PFSK-1 (cell line): ENCODE data around the gene ABHD3.

Experiments used
- FOXP2 ChIP-seq: optimal IDR thresholded peaks from 2 replicates; pipeline ENCODE3; 2011; ENCODE audit warnings: borderline replicate concordance, control low read depth, inconsistent platforms; ENCODE audit not compliant: insufficient read depth; ENCODE audit errors: extremely low read length, extremely low read depth
- POLR2AphosphoS5 ChIP-seq: IDR thresholded peaks from 2 replicates; pipeline ENCODE4 v1.6.1; 2012; ENCODE audit warnings: low read depth, mild to moderate bottlenecking, control low read depth, low read length, moderate library complexity
- SIN3A ChIP-seq: IDR thresholded peaks from 2 replicates; pipeline ENCODE4 v1.6.1; 2012; ENCODE audit warnings: mild to moderate bottlenecking, low read length, moderate library complexity, borderline replicate concordance; ENCODE audit not compliant: insufficient read depth
- TAF1 ChIP-seq: IDR thresholded peaks from 2 replicates; pipeline ENCODE4 v1.6.1; 2012; ENCODE audit warnings: low read length, control low read depth, borderline replicate concordance; ENCODE audit not compliant: insufficient read depth
- TF ChIP-seq, protein P1 (sequence below), 2 experiments: IDR thresholded peaks; 2 replicates each; pipeline versions ENCODE4 v1.6.1 to v1.8.0; 2011 to 2012; ENCODE audit warnings: low read depth in 2 of 2, low read length in 2 of 2, control low read depth in 1 of 2, inconsistent platforms in 1 of 2, mild to moderate bottlenecking in 1 of 2, moderate library complexity in 1 of 2; ENCODE audit not compliant: insufficient read depth in 1 of 2

DNA sequence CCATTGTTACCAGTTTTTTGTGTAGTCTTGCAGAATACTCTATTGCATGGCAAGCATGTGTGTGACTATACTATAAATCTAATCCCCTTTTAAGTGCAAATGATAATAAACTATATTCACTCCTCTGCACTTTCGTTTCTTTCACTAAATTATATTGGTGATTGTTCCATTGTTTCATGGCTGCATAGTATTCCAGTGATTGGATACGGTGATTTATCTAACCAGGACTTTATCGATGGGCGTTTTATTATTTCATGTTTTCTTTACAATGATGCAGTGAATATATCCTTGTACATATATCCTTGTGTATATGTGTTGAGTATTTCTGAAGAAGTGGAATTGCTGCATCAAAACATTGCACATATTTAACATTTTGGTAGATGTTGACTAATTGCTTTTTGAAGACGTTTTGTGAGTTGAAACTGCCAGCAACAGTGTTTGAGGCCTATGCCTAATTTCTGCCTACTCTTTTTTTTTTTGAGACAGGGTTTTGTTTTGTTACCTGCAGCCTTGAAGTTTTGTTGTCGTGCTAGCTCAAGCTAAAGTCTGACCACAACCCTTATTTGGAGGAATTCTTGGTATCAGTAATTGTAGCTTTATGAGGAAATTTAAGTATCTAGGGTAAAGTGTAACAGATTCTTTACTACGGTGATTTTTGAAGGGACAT lies 38.7 kb upstream of the ABHD3 start:
- TF ChIP-seq, protein P1, sequence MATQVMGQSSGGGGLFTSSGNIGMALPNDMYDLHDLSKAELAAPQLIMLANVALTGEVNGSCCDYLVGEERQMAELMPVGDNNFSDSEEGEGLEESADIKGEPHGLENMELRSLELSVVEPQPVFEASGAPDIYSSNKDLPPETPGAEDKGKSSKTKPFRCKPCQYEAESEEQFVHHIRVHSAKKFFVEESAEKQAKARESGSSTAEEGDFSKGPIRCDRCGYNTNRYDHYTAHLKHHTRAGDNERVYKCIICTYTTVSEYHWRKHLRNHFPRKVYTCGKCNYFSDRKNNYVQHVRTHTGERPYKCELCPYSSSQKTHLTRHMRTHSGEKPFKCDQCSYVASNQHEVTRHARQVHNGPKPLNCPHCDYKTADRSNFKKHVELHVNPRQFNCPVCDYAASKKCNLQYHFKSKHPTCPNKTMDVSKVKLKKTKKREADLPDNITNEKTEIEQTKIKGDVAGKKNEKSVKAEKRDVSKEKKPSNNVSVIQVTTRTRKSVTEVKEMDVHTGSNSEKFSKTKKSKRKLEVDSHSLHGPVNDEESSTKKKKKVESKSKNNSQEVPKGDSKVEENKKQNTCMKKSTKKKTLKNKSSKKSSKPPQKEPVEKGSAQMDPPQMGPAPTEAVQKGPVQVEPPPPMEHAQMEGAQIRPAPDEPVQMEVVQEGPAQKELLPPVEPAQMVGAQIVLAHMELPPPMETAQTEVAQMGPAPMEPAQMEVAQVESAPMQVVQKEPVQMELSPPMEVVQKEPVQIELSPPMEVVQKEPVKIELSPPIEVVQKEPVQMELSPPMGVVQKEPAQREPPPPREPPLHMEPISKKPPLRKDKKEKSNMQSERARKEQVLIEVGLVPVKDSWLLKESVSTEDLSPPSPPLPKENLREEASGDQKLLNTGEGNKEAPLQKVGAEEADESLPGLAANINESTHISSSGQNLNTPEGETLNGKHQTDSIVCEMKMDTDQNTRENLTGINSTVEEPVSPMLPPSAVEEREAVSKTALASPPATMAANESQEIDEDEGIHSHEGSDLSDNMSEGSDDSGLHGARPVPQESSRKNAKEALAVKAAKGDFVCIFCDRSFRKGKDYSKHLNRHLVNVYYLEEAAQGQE (IDR thresholded peaks at IDR 0.05; ENCODE audit: insufficient read depth in 1 of 2, low read depth in 2 of 2, low read length in 2 of 2), result no peak
- TF ChIP-seq TAF1, result no peak
- TF ChIP-seq POLR2AphosphoS5, result no peak
- no peak for TF ChIP-seq SIN3A
- TF ChIP-seq FOXP2, result no peak
